HepG2 (cell line): ENCODE data around the gene KRTAP5-6. TPM values are rescaled to one million over a fixed set of nuclear protein-coding genes. Genes with fewer than 3 reads are reported as not detected.
A peak's percentile ranks its signal among the peaks of the same experiment; 100 is the strongest.

Source experiments
- ARID2 ChIP-seq: sonication (generic); formaldehyde crosslinking; IDR thresholded peaks from 2 replicates; pipeline ENCODE4 v1.8.1; 2022; ENCODE audit warnings: mild to moderate bottlenecking, missing genetic modification reagents, borderline replicate concordance
- CENPT ChIP-seq: sonication (generic); formaldehyde crosslinking; IDR thresholded peaks from 2 replicates; pipeline ENCODE4 v1.8.0; 2022; ENCODE audit warnings: low read depth, mild to moderate bottlenecking, moderate library complexity, missing genetic modification reagents
- FOXK1 ChIP-seq: sonication (generic); formaldehyde crosslinking; IDR thresholded peaks from 2 replicates; pipeline ENCODE4 v1.4.0; 2020; ENCODE audit warnings: low read depth, missing genetic modification reagents, borderline replicate concordance
- HMG20A ChIP-seq: IDR thresholded peaks from 2 replicates; pipeline ENCODE4 v1.6.1; 2016; ENCODE audit warnings: borderline replicate concordance
- HNF4G ChIP-seq, 2 experiments: sonication (generic) in 1 of 2; formaldehyde crosslinking in 1 of 2; IDR thresholded peaks; 2 replicates each; pipeline versions ENCODE4 v1.4.0 to v1.6.1; 2011 to 2020; ENCODE audit warnings: borderline replicate concordance in 2 of 2, low read depth in 2 of 2, mild to moderate bottlenecking in 2 of 2, low read length in 1 of 2, missing genetic modification reagents in 1 of 2, moderate library complexity in 1 of 2
- KLF6 ChIP-seq: IDR thresholded peaks from 2 replicates; pipeline ENCODE4 v1.8.0; 2016; ENCODE audit warnings: missing biosample characterization, missing genetic modification reagents
- PHF20 ChIP-seq: sonication (generic); formaldehyde crosslinking; IDR thresholded peaks from 2 replicates; pipeline ENCODE4 v1.5.0; 2020; ENCODE audit warnings: mild to moderate bottlenecking, missing genetic modification reagents
- POGZ ChIP-seq: sonication (generic); formaldehyde crosslinking; IDR thresholded peaks from 2 replicates; pipeline ENCODE4 v1.4.0; 2020; ENCODE audit warnings: mild to moderate bottlenecking, missing genetic modification reagents
- POLR2G ChIP-seq: fragments of 200-400 bp; formaldehyde crosslinking; IDR thresholded peaks from 2 replicates; pipeline ENCODE4 v1.6.1; 2018; ENCODE audit warnings: mild to moderate bottlenecking, low read depth, low read length, moderate library complexity
- SMYD3 ChIP-seq: sonication (generic); formaldehyde crosslinking; IDR thresholded peaks from 2 replicates; pipeline ENCODE4 v1.8.1; 2023; ENCODE audit warnings: mild to moderate bottlenecking, missing genetic modification reagents
- TP53 ChIP-seq: sonication (generic); formaldehyde crosslinking; conservative IDR thresholded peaks from 2 replicates; pipeline ENCODE4 v1.4.0; 2020; ENCODE audit warnings: missing genetic modification reagents
- YEATS4 ChIP-seq: sonication (generic); formaldehyde crosslinking; IDR thresholded peaks from 2 replicates; pipeline ENCODE4 v1.4.0; 2020; ENCODE audit warnings: missing genetic modification reagents, borderline replicate concordance
- ZEB1 ChIP-seq: IDR thresholded peaks from 2 replicates; pipeline ENCODE4 v1.6.1; 2012; ENCODE audit warnings: mild to moderate bottlenecking, low read depth, inconsistent platforms; ENCODE audit not compliant: insufficient replicate concordance
- ZNF224 ChIP-seq: sonication (generic); formaldehyde crosslinking; IDR thresholded peaks from 2 replicates; pipeline ENCODE4 v1.5.0; 2020; ENCODE audit warnings: mild to moderate bottlenecking, missing genetic modification reagents
- ZNF225 ChIP-seq: sonication (generic); formaldehyde crosslinking; IDR thresholded peaks from 2 replicates; pipeline ENCODE4 v1.4.0; 2020; ENCODE audit warnings: mild to moderate bottlenecking, missing genetic modification reagents
- ZNF232 ChIP-seq: sonication (generic); formaldehyde crosslinking; IDR thresholded peaks from 2 replicates; pipeline ENCODE4 v1.4.0; 2020; ENCODE audit warnings: missing genetic modification reagents, borderline replicate concordance
- ZNF34 ChIP-seq: sonication (generic); formaldehyde crosslinking; IDR thresholded peaks from 2 replicates; pipeline ENCODE4 v1.4.0; 2020; ENCODE audit warnings: mild to moderate bottlenecking, missing genetic modification reagents, borderline replicate concordance
- ZNF552 ChIP-seq: sonication (generic); formaldehyde crosslinking; IDR thresholded peaks from 2 replicates; pipeline ENCODE4 v1.9.0; 2022; ENCODE audit warnings: missing genetic modification reagents, mild to moderate bottlenecking, borderline replicate concordance
- ZNF563 ChIP-seq: sonication (generic); formaldehyde crosslinking; IDR thresholded peaks from 2 replicates; pipeline ENCODE4 v1.8.0; 2022; ENCODE audit warnings: mild to moderate bottlenecking, moderate library complexity, missing genetic modification reagents
- polyA plus RNA-seq, 8 experiments: library from polyadenylated mRNA; depleted of rRNA in 3 of 8; stranded (reverse) in 7 of 8; unstranded in 1 of 8; fragments of >200 nt; fragmentation: Illumina TruSeq in 4 of 8; extraction: Trizol in 4 of 8; gene quantifications; 2 replicates each; pipeline versions ENCODE4 v1.2.1 to v1.2.3, GENCODE V29; 2011 to 2016; ENCODE audit warnings: low read depth in 4 of 8, missing spikeins in 1 of 8, mixed read lengths in 1 of 8; ENCODE audit not compliant: insufficient read depth in 1 of 8
- total RNA-seq, 5 experiments: library from RNA; depleted of rRNA; stranded (reverse); fragments of >200 nt; fragmentation: Illumina TruSeq; extraction: Trizol; gene quantifications; 2 replicates each; pipeline ENCODE4 v1.2.3, GENCODE V29; 2016; ENCODE audit warnings: low read depth in 1 of 5
- TF ChIP-seq, protein P1 (sequence below): sonication (generic); formaldehyde crosslinking; IDR thresholded peaks from 2 replicates; pipeline ENCODE4 v1.4.0; 2020; ENCODE audit warnings: mild to moderate bottlenecking, missing genetic modification reagents
- TF ChIP-seq, protein P2 (sequence below): sonication (generic); formaldehyde crosslinking; IDR thresholded peaks from 2 replicates; pipeline ENCODE4 v1.4.0; 2020; ENCODE audit warnings: mild to moderate bottlenecking, low read depth, missing genetic modification reagents

The KRTAP5-6 gene
- total and polyA plus RNA-seq, 2 of the 13 experiments (the other 11 are each of a cell fraction or from before 2014, with no cell fraction given) = not detected

DNA sequence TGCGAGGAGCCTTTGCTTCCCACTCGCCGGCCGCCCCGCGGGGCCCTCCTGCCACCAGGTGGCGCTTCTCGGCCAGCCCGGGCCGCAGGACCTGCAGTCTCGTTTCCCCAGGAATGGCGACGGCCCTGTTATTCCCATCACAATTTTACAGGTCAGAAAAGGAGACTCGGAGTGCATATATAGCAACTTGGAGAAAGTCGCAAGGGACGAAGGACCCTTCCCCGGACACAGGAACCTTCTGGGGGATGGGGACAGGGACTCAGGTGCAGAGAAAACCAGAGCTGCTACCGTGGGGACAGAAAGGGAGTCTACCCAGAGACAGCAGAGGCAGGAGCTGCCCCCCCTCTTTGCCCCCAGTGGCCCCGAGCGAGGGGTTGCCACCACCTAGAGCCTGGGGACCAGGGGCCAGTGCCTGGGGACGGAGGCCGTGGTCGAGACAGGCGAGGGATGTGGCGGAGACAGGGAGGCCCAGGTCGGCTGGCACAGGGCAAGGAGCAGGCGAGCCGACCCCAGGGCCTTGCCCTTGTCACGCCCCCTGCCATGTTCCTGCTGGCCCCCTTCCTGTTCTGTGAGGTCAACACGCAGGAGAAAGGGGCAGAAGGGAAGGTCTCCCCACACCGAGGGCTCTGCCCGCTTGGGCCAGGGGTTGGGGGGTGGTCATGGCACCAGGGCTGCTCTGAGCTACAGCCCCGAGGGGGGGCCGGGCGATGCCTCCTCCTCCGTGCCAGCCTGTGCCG lies 3.5 kb upstream of the KRTAP5-6 start (continued):
- 0 out of 2 replicates have a peak, but pooled peaks have one; percentile 53 for TF ChIP-seq ARID2
- TF ChIP-seq, protein P1, sequence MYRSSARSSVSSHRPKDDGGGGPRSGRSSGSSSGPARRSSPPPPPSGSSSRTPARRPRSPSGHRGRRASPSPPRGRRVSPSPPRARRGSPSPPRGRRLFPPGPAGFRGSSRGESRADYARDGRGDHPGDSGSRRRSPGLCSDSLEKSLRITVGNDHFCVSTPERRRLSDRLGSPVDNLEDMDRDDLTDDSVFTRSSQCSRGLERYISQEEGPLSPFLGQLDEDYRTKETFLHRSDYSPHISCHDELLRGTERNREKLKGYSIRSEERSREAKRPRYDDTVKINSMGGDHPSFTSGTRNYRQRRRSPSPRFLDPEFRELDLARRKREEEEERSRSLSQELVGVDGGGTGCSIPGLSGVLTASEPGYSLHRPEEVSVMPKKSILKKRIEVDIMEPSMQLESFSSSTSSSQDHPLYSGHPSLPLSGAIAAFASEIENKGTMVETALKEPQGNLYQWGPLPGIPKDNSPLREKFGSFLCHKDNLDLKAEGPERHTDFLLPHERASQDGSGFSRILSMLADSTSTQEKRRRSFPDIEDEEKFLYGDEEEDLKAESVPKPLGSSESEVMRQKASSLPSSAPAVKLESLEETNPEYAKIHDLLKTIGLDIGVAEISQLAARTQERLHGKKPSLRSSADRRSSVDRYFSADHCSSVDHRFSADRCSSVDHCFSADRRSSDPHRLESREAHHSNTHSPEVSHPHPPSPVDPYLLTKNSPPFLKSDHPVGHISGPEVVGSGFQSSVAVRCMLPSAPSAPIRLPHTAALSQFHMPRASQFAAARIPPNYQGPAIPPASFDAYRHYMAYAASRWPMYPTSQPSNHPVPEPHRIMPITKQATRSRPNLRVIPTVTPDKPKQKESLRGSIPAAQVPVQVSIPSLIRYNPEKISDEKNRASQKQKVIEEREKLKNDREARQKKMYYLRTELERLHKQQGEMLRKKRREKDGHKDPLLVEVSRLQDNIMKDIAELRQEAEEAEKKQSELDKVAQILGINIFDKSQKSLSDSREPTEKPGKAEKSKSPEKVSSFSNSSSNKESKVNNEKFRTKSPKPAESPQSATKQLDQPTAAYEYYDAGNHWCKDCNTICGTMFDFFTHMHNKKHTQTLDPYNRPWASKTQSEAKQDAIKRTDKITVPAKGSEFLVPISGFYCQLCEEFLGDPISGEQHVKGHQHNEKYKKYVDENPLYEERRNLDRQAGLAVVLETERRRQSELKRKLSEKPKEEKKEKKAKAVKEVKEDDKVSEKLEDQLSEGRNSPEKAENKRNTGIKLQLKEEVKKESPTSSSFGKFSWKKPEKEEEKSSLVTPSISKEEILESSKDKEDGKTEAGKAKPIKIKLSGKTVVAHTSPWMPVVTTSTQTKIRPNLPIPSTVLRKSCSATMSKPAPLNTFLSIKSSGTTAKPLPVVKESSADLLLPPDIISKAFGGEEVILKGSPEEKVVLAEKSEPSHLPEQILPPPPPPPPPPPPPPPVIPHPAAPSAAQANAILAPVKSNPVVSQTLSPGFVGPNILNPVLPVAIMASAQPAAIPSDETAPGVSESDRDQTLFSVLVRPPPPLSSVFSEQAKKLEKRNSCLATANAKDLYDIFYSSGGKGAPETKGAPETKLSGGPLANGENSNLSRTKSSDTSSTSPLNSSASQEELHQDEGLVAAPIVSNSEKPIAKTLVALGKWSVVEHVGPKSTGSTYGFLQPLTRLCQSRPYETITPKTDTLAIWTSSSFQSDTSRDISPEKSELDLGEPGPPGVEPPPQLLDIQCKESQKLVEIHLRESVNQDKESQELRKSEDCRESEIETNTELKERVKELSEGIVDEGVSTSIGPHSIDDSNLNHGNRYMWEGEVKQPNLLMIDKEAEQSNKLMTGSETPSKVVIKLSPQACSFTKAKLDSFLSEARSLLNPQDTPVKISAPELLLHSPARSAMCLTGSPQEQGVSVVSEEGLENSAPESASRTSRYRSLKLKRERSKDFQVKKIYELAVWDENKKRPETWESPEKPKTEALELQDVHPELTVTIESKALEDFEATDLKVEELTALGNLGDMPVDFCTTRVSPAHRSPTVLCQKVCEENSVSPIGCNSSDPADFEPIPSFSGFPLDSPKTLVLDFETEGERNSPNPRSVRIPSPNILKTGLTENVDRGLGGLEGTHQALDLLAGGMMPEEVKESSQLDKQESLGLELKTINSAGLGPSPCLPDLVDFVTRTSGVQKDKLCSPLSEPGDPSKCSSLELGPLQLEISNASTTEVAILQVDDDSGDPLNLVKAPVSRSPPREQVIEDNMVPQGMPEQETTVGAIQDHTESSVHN (CRISPR knock-in tag) = no peak; the same call in 1 of the 2 replicates
- TF ChIP-seq, protein P2, sequence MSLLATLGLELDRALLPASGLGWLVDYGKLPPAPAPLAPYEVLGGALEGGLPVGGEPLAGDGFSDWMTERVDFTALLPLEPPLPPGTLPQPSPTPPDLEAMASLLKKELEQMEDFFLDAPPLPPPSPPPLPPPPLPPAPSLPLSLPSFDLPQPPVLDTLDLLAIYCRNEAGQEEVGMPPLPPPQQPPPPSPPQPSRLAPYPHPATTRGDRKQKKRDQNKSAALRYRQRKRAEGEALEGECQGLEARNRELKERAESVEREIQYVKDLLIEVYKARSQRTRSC (CRISPR knock-in tag) = no peak
- TF ChIP-seq SMYD3 (CRISPR knock-in tag) = no peak
- TF ChIP-seq ZNF34 (CRISPR knock-in tag) = 0 out of 2 replicates have a peak, but pooled peaks have one; percentile 30
- TF ChIP-seq KLF6 = no peak; the same call in 1 of the 2 replicates
- TF ChIP-seq PHF20 (CRISPR knock-in tag) = no peak
- no peak for TF ChIP-seq TP53 (CRISPR knock-in tag)
- TF ChIP-seq HMG20A (CRISPR knock-in tag) = no peak; the same call in 1 of the 2 replicates
- peak; percentile 55; the same call in 1 of the 2 replicates for TF ChIP-seq ZNF552 (CRISPR knock-in tag)
- no peak for TF ChIP-seq HNF4G (IDR thresholded peaks at IDR 0.05; ENCODE audit: borderline replicate concordance, low read depth, low read length)
- TF ChIP-seq HNF4G (CRISPR knock-in tag; IDR thresholded peaks at IDR 0.05; ENCODE audit: borderline replicate concordance, low read depth) = 0 out of 2 replicates have a peak, but pooled peaks have one; percentile 37
- no peak for TF ChIP-seq ZEB1
- no peak for TF ChIP-seq ZNF224
- TF ChIP-seq ZNF563 (CRISPR knock-in tag) = no peak
- peak; percentile 60 for TF ChIP-seq POLR2G
- no peak for TF ChIP-seq FOXK1 (CRISPR knock-in tag)
- no peak for TF ChIP-seq YEATS4 (CRISPR knock-in tag)
- TF ChIP-seq ZNF225 (CRISPR knock-in tag) = no peak
- no peak for TF ChIP-seq POGZ (CRISPR knock-in tag)
- TF ChIP-seq CENPT = 0 out of 2 replicates have a peak, but pooled peaks have one; percentile 43
- TF ChIP-seq ZNF232 (CRISPR knock-in tag) = no peak
